ENCODE measurements around the gene CUEDC2. TPM values are rescaled to one million over a fixed set of nuclear protein-coding genes. Genes with fewer than 3 reads are reported as not detected.

Gene CUEDC2
- total RNA-seq, 2 experiments from 2014 or later = 60.9 to 64.5 TPM

DNA sequence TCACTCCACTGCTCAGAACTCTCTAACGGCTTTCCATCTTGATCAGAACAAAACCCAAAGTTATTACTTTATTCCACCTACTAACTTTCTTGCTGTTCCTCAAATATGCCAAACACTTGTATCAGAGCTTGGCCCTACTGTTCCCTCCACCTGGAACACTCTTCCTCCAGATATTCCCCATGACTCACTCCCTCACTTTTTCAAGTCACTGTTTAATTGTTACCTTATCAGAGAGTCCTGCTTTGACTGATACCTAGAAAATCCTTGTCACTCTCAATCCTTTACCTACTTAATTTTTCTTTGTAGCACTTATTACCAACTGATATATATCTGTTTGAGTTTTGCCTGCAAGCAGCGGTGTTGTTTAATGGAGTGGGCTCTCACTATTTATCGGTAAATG is 42.5 kb downstream of the CUEDC2 start:
- H3K9me3 Mint-ChIP-seq = no peaks in the 10 kb centered on the region
- H3K27ac Mint-ChIP-seq = no peak overlapping the region
- peaks cover 9% of the 10 kb centered on the region for H3K4me1 Mint-ChIP-seq
- DNase-seq = no peak
- POLR2A ChIA-PET = interaction anchor here (1.0 kb wide), 1 partner anchor 160 kb away, joined by 3 read pairs; no protein-coding TSS in a partner anchor
- no peaks in the 10 kb centered on the region for H3K36me3 Mint-ChIP-seq (ENCODE audit: low read depth)
- CTCF ChIA-PET = interaction anchor here (0.6 to 1.3 kb wide), 4 partner anchors 10 to 246 kb away, joined by 3 to 5 read pairs (median 4); no protein-coding TSS in a partner anchor
- H3K27me3 Mint-ChIP-seq = no peaks in the 10 kb centered on the region
- H3K4me3 Mint-ChIP-seq = no peak overlapping the region

- ChIA-PET POLR2A (interaction anchor here (1.0 kb wide), 1 partner anchor 9 kb away, joined by 8 read pairs; no protein-coding TSS in a partner anchor), CTCF (interaction anchor here (1.1 to 3.4 kb wide), 10 partner anchors 8 to 199 kb away, joined by 3 to 22 read pairs (median 4); no protein-coding TSS in a partner anchor)
- H3K27me3 Mint-ChIP-seq = no peaks in the 10 kb centered on the region
- H3K36me3 Mint-ChIP-seq (ENCODE audit: low read depth) = peaks cover 28% of the 10 kb centered on the region
- no peaks in the 10 kb centered on the region for H3K9me3 Mint-ChIP-seq
- no peak for DNase-seq
- no peak overlapping the region for H3K27ac Mint-ChIP-seq
- no peak overlapping the region for H3K4me3 Mint-ChIP-seq
- no peaks in the 10 kb centered on the region for H3K4me1 Mint-ChIP-seq
Measured at GRCh38 chr10:102384606-102385429, 47.6 kb downstream of the CUEDC2 start.

DNA sequence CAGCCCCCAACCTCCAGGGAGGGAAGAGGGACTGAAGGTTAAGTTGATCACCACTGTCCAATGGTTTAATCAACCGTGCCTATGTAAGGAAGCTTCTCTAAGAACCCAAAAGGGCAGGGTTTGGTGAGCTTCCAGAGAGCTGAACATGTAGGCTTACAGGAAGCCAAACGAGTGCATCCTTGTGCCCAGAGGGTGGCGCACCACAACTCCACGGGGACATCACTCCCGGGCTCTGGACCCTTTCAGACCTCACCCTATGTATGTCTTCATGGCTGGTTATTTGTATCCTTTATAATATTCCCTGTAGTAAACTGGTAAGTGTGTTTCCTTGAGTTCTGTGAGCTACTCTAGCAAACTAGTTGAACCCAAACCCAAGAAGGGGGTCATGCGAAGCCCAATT is 48.3 kb downstream of the CUEDC2 start:
- ChIA-PET POLR2A (no interaction called here), CTCF (interaction anchor here (1.1 to 3.4 kb wide), 10 partner anchors 9 to 200 kb away, joined by 3 to 22 read pairs (median 4); no protein-coding TSS in a partner anchor)
- H3K27ac Mint-ChIP-seq = no peak overlapping the region
- no peaks in the 10 kb centered on the region for H3K27me3 Mint-ChIP-seq
- H3K9me3 Mint-ChIP-seq = no peaks in the 10 kb centered on the region
- peaks cover 34% of the 10 kb centered on the region for H3K36me3 Mint-ChIP-seq (ENCODE audit: low read depth)
- no peak overlapping the region for H3K4me3 Mint-ChIP-seq
- DNase-seq = no peak
- no peaks in the 10 kb centered on the region for H3K4me1 Mint-ChIP-seq

DNA sequence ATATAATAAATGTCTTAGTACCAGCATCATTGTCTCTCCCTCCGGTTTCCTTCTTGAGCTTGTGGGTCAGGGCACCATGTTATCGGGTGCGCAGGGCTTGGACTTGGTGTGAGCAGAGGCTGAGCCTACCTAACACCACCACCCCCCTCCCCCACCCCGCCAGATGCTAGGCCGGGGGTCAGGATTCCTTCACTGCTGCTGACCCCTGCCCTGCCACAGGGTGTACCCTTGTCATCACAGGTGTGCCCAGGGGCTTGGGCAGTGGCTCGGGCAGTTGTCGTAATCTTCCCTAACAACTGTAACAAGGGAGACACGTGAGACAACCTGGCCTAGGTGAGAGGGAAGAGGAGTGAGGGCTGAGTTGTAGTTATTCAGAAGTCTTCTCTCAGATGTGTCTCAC is 49.5 kb downstream of the CUEDC2 start:
- Mint-ChIP-seq H3K9me3 (no peaks in the 10 kb centered on the region), H3K27ac (no peak overlapping the region), H3K27me3 (no peaks in the 10 kb centered on the region), H3K36me3 (ENCODE audit: low read depth) (peaks cover 37% of the 10 kb centered on the region), H3K4me3 (no peak overlapping the region), H3K4me1 (no peaks in the 10 kb centered on the region)
- ChIA-PET CTCF (interaction anchor here (1.6 to 3.1 kb wide), 3 partner anchors 10 to 21 kb away, joined by 3 to 17 read pairs (median 10); no protein-coding TSS in a partner anchor), POLR2A (interaction anchor here (0.6 kb wide), 1 partner anchor 12 kb away, joined by 3 read pairs; no protein-coding TSS in a partner anchor)
- DNase-seq = no peak

GRCh38 chr10:102381983-102382382 is 50.4 kb downstream of the CUEDC2 start:
- Mint-ChIP-seq H3K4me3 (no peak overlapping the region), H3K4me1 (no peaks in the 10 kb centered on the region), H3K27me3 (no peaks in the 10 kb centered on the region), H3K27ac (no peak overlapping the region), H3K9me3 (no peaks in the 10 kb centered on the region), H3K36me3 (ENCODE audit: low read depth) (peaks cover 39% of the 10 kb centered on the region)
- no peak for DNase-seq
- ChIA-PET POLR2A (interaction anchor here (0.6 kb wide), 1 partner anchor 12 kb away, joined by 3 read pairs; no protein-coding TSS in a partner anchor), CTCF (interaction anchor here (1.0 to 1.2 kb wide), 2 partner anchors 11 to 151 kb away, joined by 4 to 6 read pairs; no protein-coding TSS in a partner anchor)

GRCh38 chr10:102379383-102379782 is 53.0 kb downstream of the CUEDC2 start:
- POLR2A ChIA-PET = interaction anchor here (2.7 kb wide), 1 partner anchor 15 kb away, joined by 10 read pairs; no protein-coding TSS in a partner anchor

GRCh38 chr10:102376901-102377300 is 55.5 kb downstream of the CUEDC2 start:
- H3K4me3 Mint-ChIP-seq = no peak overlapping the region
- H3K27ac Mint-ChIP-seq = no peak overlapping the region
- CTCF ChIA-PET = interaction anchor here (1.6 kb wide), 1 partner anchor 25 kb away, joined by 5 read pairs; no protein-coding TSS in a partner anchor
- POLR2A ChIA-PET = interaction anchor here (1.5 kb wide), 1 partner anchor 17 kb away, joined by 5 read pairs; no protein-coding TSS in a partner anchor
- H3K36me3 Mint-ChIP-seq (ENCODE audit: low read depth) = peaks cover 50% of the 10 kb centered on the region
- no peaks in the 10 kb centered on the region for H3K9me3 Mint-ChIP-seq
- H3K4me1 Mint-ChIP-seq = no peaks in the 10 kb centered on the region
- H3K27me3 Mint-ChIP-seq = no peaks in the 10 kb centered on the region
- no peak for DNase-seq

More at GRCh38 chr10:102379383-102379782, 53.0 kb downstream of the CUEDC2 start:
- Mint-ChIP-seq H3K4me1 (no peaks in the 10 kb centered on the region), H3K27me3 (no peaks in the 10 kb centered on the region), H3K4me3 (no peak overlapping the region), H3K27ac (no peak overlapping the region), H3K9me3 (no peaks in the 10 kb centered on the region), H3K36me3 (ENCODE audit: low read depth) (peaks cover 50% of the 10 kb centered on the region)
- no peak for DNase-seq
- CTCF ChIA-PET = interaction anchor here (1.1 to 2.5 kb wide), 2 partner anchors 20 to 27 kb away, joined by 5 to 10 read pairs; no protein-coding TSS in a partner anchor

- POLR2A ChIA-PET = interaction anchor here (1.5 kb wide), 1 partner anchor 18 kb away, joined by 5 read pairs; no protein-coding TSS in a partner anchor
- H3K4me1 Mint-ChIP-seq = no peaks in the 10 kb centered on the region
- CTCF ChIA-PET = interaction anchor here (1.0 to 2.7 kb wide), 3 partner anchors 24 to 146 kb away, joined by 3 to 13 read pairs (median 5); no protein-coding TSS in a partner anchor
Measured at GRCh38 chr10:102375867-102376266, 56.5 kb downstream of the CUEDC2 start.

GRCh38 chr10:102375250-102375649 is 57.1 kb downstream of the CUEDC2 start:
- H3K27me3 Mint-ChIP-seq = no peaks in the 10 kb centered on the region
- no peak for DNase-seq
- ChIA-PET POLR2A (no interaction called here), CTCF (interaction anchor here (1.6 to 2.7 kb wide), 2 partner anchors 23 to 145 kb away, joined by 5 to 13 read pairs; no protein-coding TSS in a partner anchor)
- H3K36me3 Mint-ChIP-seq (ENCODE audit: low read depth) = peaks cover 53% of the 10 kb centered on the region
- no peak overlapping the region for H3K27ac Mint-ChIP-seq
- no peaks in the 10 kb centered on the region for H3K4me1 Mint-ChIP-seq
- H3K9me3 Mint-ChIP-seq = no peaks in the 10 kb centered on the region
- H3K4me3 Mint-ChIP-seq = no peak overlapping the region

More at GRCh38 chr10:102375867-102376266, 56.5 kb downstream of the CUEDC2 start:
- DNase-seq = no peak
- H3K4me3 Mint-ChIP-seq = no peak overlapping the region
- peaks cover 51% of the 10 kb centered on the region for H3K36me3 Mint-ChIP-seq (ENCODE audit: low read depth)
- no peak overlapping the region for H3K27ac Mint-ChIP-seq
- H3K27me3 Mint-ChIP-seq = no peaks in the 10 kb centered on the region
- H3K9me3 Mint-ChIP-seq = no peaks in the 10 kb centered on the region

Other genes with a start within 250 kb of the CUEDC2 start
- not detected for gene ELOVL3, start 206.3 kb downstream of the CUEDC2 start, total RNA-seq
- not detected for gene PITX3, start 191.1 kb downstream of the CUEDC2 start, total RNA-seq
- gene GBF1, start 187.0 kb downstream of the CUEDC2 start, total RNA-seq = 10 to 100 TPM; 42.4 to 43.1 TPM
- gene NFKB2, start 36.9 kb downstream of the CUEDC2 start, total RNA-seq = 100 to 1,000 TPM; 121 to 122 TPM
- 1 to 10 TPM; 1.4 TPM for gene PSD, start 13.8 kb downstream of the CUEDC2 start, total RNA-seq
- 10 to 100 TPM; 13.5 to 14.3 TPM for gene FBXL15, start 11.7 kb downstream of the CUEDC2 start, total RNA-seq
- gene C10orf95, start 19.0 kb upstream of the CUEDC2 start, total RNA-seq = under 1 TPM in 1 of 2 experiments, not detected in 1; 0.33 TPM
- gene ACTR1A, start 70.1 kb upstream of the CUEDC2 start, total RNA-seq = 10 to 100 TPM; 74.3 to 78.9 TPM
- gene SUFU, start 71.4 kb upstream of the CUEDC2 start, total RNA-seq = 10 to 100 TPM; 18.0 to 19.6 TPM
- 10 to 100 TPM; 53.0 to 56.0 TPM for gene TRIM8, start 211.9 kb upstream of the CUEDC2 start, total RNA-seq

Measured in activated CD4-positive, alpha-beta memory T cell treated with anti-CD3 and anti-CD28 coated beads, Interleukin-2, amount 10 ng/mL, durations not matched to agents 7 days and 5 days (primary cell).